GM12801 (cell line): ENCODE results near the gene NBPF3.

Experiments used
- CTCF ChIP-seq: IDR thresholded peaks from one replicate; pipeline ENCODE4 v1.5.1; 2011; ENCODE audit warnings: control low read depth; ENCODE audit not compliant: insufficient read length; ENCODE audit errors: extremely low read depth

NBPF3 gene

GRCh38 chr1:21517660-21518480 lies 77.9 kb downstream of the NBPF3 start:
- TF ChIP-seq CTCF = no peak

DNA sequence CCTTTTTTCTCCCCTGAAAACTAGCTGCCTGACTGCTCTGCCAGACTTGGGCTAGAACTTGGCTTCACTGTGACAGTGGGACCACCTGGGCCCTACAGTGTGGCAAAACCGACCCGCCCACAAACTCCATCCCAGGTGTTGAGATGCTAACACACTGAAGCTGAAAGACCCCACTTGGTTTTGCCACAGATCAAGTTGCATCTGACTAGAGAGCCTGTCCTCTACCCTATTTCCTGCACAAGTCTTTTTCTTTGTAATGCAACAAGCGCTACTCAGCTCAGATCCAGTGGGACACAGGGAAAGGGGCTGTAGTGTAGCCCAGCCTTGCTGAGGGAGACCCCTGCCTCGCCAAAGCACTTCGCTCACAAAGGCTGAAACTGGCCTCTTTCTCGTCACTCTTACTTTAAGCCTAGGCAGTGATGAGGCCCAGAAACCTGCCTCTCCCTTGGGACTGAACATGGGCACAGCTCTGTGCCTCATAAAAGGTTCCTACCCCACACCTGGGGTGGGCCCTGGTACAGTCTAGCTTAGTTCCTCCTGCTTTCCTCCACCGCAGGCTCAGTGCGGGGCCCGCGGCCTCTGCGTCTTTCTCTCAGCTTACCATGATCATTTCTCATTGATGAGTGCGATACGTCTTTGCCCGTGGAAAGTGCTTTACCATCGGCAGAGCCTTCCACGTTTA lies 79.0 kb downstream of the NBPF3 start:
- no peak for TF ChIP-seq CTCF

DNA sequence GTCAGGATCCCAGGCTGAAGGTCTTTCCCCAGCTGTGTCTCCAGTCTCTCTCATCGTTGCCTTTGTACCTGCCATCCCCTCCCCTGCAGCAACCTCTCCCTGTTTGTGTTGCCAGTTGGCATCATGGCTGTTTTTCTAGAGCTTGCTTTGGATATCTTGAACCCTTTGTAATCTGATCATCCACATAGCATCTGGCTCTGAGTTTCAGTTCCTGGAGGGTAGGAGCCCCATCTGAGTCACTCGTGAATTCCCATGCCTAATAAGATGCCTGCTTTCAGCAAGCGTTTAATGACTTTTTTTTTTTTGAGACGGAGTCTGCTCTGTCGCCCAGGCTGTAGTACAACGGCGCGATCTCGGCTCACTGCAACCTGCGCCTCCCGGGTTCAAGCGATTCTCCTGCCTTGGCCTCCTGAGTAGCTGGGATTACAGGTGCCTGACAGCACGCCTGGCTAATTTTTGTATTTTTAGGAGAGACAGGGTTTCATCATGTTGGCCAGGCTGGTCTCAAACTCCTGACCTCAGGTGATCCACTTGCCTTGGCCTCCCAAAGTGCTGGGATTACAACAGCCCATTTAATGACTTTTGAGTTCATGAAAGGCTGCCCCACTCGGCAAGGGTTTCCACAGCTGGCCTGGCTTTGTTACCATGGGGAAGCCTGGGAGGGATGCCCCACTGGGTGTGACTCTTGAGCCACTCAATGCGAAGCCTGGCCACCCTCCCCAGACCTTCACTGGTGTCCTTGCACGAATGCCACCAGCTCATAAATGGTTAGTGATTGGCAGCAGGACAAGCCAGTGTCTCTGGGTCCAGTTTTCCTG lies 81.2 kb downstream of the NBPF3 start:
- no peak for TF ChIP-seq CTCF

DNA sequence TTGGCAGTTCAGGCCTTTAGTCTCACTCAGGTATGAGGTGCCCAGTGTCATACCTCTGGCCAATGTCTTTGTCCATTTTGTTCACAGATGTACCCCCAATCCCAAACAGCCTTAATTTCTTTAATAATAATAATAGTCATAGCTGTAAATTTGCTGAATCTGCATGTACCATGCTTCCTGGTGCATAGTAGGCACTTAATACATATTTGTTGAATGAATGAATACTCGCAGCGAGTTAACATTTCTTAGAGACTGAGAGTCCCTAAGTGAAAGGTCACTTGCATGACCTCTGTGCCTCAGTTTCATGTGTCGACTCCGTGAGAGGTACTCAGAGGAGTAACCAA lies 81.8 kb downstream of the NBPF3 start:
- TF ChIP-seq CTCF = no peak

DNA sequence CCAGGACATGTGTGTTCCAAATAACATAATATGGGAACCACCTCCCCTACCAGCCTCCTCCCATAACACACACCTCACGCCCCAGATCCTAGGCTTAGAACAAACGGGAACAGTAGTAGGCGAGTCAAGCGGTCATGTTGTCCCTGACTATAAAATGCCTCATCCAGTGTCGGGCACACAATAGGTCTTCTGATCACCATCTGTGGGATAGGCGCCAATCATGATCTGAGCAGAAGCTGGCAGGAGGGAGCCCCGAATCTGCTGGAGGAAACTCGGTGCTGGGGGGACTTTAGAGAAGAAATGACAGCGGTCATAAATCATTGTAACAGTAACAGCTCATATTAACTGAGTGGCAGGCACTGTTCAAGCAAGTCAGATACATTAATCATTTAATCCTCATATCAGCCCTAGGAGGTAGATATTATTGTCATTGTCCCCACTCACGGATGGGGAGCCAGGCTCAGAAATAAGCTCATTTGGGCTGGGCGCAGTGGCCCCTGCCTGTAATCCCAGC lies 82.6 kb downstream of the NBPF3 start:
- TF ChIP-seq CTCF = no peak

DNA sequence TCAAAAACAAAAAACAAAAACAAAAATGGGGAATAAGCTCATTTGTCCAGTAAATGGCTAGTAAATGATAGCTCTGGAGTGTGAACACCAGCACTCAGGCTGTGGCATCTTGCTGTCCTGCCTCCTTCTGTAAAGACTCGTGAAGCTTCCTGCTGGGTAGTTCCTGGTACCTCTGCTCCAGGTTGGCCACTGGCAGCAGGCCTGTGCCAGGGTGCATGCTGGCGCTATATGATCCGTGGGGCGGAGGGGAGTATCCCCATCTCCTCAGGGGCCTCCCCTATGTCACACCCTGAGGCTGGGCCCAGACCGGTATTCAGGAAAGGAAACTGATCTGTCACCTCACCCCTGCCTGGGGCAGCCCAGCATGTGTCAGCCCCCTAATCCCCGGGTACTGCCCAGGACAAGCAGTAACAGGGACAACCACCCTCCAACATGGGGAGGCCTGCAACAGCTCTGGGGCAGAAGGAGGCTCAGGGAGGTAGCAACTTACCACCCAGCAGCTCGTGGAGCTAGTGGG lies 83.4 kb downstream of the NBPF3 start:
- TF ChIP-seq CTCF = no peak

DNA sequence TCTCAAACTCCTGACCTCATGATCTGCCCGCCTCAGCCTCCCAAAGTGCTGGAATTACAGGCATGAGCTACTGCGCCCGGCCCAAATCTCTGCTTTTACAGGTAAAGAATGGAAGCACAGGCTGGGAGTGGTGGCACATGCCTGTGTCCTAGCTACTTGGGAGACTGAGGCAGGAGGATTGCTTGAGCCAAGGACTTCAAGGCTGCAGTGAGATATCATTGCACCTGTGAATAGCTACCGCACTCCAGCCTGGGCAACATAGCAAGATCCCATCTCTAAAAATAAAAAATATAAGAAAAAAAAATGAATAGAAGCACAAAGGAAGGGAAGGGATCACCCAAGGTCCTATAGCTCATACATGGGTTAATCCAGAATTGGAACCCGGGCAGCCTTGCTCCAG lies 84.3 kb downstream of the NBPF3 start:
- no peak for TF ChIP-seq CTCF
